Upper lobe of left lung (tissue), 6 donors: Measurements from ENCODE around the gene CENPX. TPM values are rescaled to one million over a fixed set of nuclear protein-coding genes. Genes with fewer than 3 reads are reported as not detected.

Experiments used
- ATAC-seq, 2 donors: fragments of 200-7000 bp; cut with Tn5 transposase; one replicate each; pipeline ENCODE4 v1.9.1; 2022; ENCODE audit warnings: mild to moderate bottlenecking in 2 of 2, moderate library complexity in 2 of 2; ENCODE audit not compliant: low FRiP score in 2 of 2
- DNase-seq, 2 donors: peaks; one replicate each; pipeline ENCODE4 v3.0.0-alpha.2; 2019 to 2020
- H3K27ac ChIP-seq, 4 donors: fragments of 200-600 bp; sonication (generic); one replicate each; pipeline ENCODE4 v1.5.1; 2016 to 2019
- H3K27me3 ChIP-seq, 4 donors: fragments of 200-600 bp; sonication (generic); one replicate each; pipeline ENCODE4 v1.5.1; 2017 to 2019
- H3K36me3 ChIP-seq, 4 donors: fragments of 200-600 bp; sonication (generic); one replicate each; pipeline ENCODE4 v1.5.1; 2016 to 2019
- H3K4me1 ChIP-seq, 4 donors: fragments of 200-600 bp; sonication (generic); one replicate each; pipeline ENCODE4 v1.5.1; 2018 to 2019
- H3K4me3 ChIP-seq, 4 donors: fragments of 200-600 bp; sonication (generic); one replicate each; pipeline ENCODE4 v1.5.1; 2017 to 2019; ENCODE audit warnings: mild to moderate bottlenecking in 2 of 4, moderate library complexity in 1 of 4
- H3K9me3 ChIP-seq, 4 donors: fragments of 200-600 bp; sonication (generic); one replicate each; pipeline ENCODE4 v1.5.1; 2018 to 2019
- EP300 ChIP-seq, 4 donors: sonication (generic); formaldehyde crosslinking; IDR thresholded peaks; one replicate each; pipeline ENCODE4 v1.5.1; 2017; ENCODE audit warnings: antibody characterized with exemption in 4 of 4, control low read depth in 2 of 4
- POLR2A ChIP-seq, 4 donors: fragments of 450-650 bp; IDR thresholded peaks; one replicate each; pipeline ENCODE4 v1.5.1; 2016 to 2017; ENCODE audit warnings: antibody characterized with exemption in 4 of 4, mild to moderate bottlenecking in 2 of 4
- POLR2AphosphoS5 ChIP-seq, 2 donors: sonication (generic); formaldehyde crosslinking; IDR thresholded peaks; one replicate each; pipeline ENCODE4 v1.5.1; 2017; ENCODE audit warnings: antibody characterized with exemption in 2 of 2
- WGBS, 2 donors: methylation state at CpG; one replicate each; pipeline ENCODE4 v1.1.5; 2017 to 2018; 5-methylcytosine and 5-hydroxymethylcytosine counted together
- total RNA-seq, 6 donors: library from RNA; depleted of rRNA in 4 of 6; stranded (reverse); fragments of >200 nt in 4 of 6; gene quantifications; one replicate each; pipeline versions ENCODE4 v1.1.0 to v1.2.1, GENCODE V29; 2016 to 2021
- TF ChIP-seq, protein P1 (sequence below), 6 experiments: fragments of 450-650 bp in 4 of 6; fragments of 200-600 bp in 2 of 6; sonication (generic) in 2 of 6; IDR thresholded peaks; one replicate each; pipeline ENCODE4 v1.5.1; 2016 to 2019; ENCODE audit warnings: antibody characterized with exemption in 6 of 6
- donor health status: DM: no; HTN: no; CAD: no; lungs with moderate emphysema.
- donor health status: DM: no; HTN: yes; CAD: no; lungs with severe emphysema.

Gene CENPX
- total RNA-seq, 6 donors from 2014 or later = 24.1 to 60.5 (median 47.8) TPM

DNA sequence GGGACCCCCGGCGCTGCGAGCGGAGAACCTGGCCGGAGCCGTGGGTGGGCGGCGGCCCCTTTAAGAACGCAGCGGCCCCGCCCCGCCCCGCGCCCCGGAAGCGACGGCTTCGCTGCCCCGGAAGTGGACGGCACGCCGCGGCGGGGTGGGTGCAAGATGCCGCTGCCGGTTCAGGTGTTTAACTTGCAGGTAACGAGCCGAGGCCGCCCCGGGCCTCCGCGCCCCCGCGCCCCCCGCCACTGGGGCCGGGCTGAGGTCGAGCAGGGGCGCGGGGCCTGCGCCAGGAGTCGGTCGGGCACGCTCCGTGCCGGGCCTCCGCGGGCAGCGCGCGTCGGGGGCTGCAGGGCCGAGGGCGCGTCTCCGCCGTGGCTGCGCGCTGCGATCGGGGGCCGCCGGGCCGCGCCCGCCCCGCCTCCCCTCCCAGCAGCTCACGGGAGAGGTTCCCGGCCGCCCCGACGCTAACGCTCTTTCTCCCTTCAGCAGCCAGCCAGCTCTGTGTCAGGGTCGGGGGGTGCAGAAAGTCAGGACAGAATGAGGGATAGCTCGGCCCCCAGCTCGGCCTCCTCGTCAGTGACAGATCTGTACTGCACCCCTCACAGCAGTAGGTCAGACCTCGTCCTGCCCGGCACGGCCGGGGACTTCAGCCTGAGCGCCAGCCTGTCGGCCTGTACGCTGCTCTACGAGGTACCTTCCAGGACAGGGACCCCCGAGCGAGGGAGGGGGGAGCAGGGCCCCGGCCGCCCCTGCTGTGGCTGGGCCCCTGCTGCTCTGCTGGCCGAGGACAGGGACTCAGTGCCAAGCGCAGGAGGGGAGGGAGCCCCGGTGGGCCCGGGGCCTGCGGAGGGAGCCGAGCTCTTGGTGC is 29.3 kb upstream of the CENPX start, which contains the start of the genes GPS1 and RFNG:
Gene GPS1 (plus strand): TSS at position 123 of the 862 bp plus-strand sequence. CDS start 34 bp downstream, at position 157.
Gene RFNG (minus strand): TSS at position 36 of the 862 bp plus-strand sequence. CDS start 45 bp downstream, outside the sequence.
- TF ChIP-seq, protein P1, sequence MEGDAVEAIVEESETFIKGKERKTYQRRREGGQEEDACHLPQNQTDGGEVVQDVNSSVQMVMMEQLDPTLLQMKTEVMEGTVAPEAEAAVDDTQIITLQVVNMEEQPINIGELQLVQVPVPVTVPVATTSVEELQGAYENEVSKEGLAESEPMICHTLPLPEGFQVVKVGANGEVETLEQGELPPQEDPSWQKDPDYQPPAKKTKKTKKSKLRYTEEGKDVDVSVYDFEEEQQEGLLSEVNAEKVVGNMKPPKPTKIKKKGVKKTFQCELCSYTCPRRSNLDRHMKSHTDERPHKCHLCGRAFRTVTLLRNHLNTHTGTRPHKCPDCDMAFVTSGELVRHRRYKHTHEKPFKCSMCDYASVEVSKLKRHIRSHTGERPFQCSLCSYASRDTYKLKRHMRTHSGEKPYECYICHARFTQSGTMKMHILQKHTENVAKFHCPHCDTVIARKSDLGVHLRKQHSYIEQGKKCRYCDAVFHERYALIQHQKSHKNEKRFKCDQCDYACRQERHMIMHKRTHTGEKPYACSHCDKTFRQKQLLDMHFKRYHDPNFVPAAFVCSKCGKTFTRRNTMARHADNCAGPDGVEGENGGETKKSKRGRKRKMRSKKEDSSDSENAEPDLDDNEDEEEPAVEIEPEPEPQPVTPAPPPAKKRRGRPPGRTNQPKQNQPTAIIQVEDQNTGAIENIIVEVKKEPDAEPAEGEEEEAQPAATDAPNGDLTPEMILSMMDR (IDR thresholded peaks at IDR 0.05) = no peak
- peak in 2 of 4 donors; percentile 15 to 60 for TF ChIP-seq POLR2A (IDR thresholded peaks at IDR 0.05)
- TF ChIP-seq EP300 (IDR thresholded peaks at IDR 0.05) = no peak
- TF ChIP-seq POLR2AphosphoS5 (IDR thresholded peaks at IDR 0.05) = peak; percentile 34 to 53
- Histone ChIP-seq H3K4me1 (peaks cover 20 to 44% (median 26%) of the 10 kb centered on the region in 4 donors), H3K27me3 (no peaks in the 10 kb centered on the region), H3K36me3 (peaks cover 11 to 60% (median 46%) of the 10 kb centered on the region in 4 donors), H3K27ac (peak within 1 kb of the TSS; percentile 59 to 81 (median 67)), H3K9me3 (no peaks in the 10 kb centered on the region), H3K4me3 (peak within 1 kb of the TSS; percentile 51 to 99 (median 91))
- DNase-seq (peak; percentile 75 to 98), ATAC-seq (peak in 1 of 2 donors; percentile 73)
- WGBS, 2 donors = 1% methylated on average over 33 of the region's 94 CpGs; no CpG with 5 or more reads in 1 of the 2 donors

DNA sequence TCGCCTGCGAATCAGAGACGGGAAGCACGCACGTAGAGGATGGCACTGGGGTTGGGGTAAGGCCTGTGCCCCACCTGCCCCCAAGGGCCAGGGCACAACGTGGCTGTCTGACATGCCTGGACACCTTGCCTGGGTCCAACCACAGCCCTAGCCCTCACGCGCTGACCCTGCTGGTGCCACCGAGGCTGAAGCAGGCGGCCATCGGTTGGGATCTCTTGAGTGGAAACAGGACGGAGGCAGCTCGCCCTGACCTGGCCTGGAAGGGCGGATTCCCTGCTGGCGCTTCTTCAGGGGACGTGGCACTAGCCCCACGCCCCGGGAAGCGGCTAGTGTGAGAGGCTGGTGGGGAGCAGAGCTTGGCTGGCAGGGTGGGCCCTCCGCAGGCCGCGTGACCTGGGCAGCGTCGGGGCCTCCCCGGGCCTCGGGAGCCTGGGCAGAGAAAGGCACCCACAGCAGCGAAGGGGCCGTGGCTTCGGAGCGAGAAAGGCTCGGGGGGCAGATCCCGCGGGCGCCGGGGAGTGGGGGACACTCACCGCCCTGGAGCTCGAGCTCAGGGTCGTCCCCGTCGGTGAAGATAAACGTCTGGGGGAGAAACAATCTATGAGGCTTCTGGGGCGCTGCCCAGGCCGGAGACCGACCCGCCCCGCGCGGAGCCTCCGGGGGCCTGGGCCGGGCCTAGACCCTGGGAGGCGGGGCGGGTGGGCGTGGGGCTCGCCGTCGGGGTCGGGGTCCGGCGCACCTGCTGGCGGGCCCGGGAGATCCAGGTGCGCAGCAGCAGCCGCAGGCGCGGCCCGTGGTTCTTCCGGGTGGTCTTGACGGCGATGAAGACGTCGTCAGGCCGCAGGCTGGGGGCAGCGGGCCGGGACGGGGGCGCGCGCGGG is 28.3 kb upstream of the CENPX start:
- Histone ChIP-seq H3K9me3 (no peaks in the 10 kb centered on the region), H3K27ac (peak overlapping the region; percentile 59 to 81 (median 67)), H3K36me3 (peaks cover 3 to 54% (median 37%) of the 10 kb centered on the region in 4 donors), H3K4me3 (peak overlapping the region; percentile 51 to 99 (median 91)), H3K4me1 (peaks cover 20 to 44% (median 26%) of the 10 kb centered on the region in 4 donors), H3K27me3 (no peaks in the 10 kb centered on the region)
- ATAC-seq (peak in 1 of 2 donors; percentile 23), DNase-seq (peak in 1 of 2 donors; percentile 84)
- TF ChIP-seq EP300 (IDR thresholded peaks at IDR 0.05) (no peak), POLR2AphosphoS5 (IDR thresholded peaks at IDR 0.05) (no peak), POLR2A (IDR thresholded peaks at IDR 0.05) (no peak)
- TF ChIP-seq, protein P1 (IDR thresholded peaks at IDR 0.05) = no peak
- WGBS, 2 donors = 4 to 38% methylated on average over 17 to 29 of the region's 79 CpGs

DNA sequence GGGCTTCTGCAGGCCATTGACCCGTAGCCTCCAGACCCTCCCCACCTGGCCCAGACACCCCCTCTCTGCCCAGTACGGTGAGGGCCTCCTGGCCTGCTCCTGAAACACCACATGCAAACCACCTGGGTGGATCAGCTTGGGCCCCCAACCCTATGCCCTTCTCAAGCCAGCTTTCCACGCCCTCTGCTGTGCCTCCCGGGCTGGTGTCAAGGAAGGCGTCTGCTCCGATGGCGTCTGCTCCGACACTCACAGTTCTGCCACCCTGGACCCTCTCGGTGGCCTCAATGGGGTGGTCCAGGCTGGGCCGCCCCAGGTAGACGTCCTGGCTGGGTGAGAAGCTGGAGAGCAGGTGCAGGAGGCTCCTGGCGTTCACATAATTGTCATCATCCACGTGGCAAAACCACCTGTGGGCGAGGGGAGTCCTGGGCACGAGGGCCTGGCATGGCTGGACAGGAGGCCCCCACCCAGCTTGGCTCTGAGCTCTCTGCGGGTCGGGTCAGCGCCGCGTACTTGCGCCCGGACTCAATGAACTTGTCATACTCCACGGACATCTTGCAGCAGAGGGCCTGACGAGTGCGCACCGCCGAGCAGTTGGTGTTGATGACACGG is 27.6 kb upstream of the CENPX start:
- Histone ChIP-seq H3K4me1 (peaks cover 20 to 44% (median 26%) of the 10 kb centered on the region in 4 donors), H3K27me3 (no peaks in the 10 kb centered on the region), H3K36me3 (peaks cover 3 to 46% (median 29%) of the 10 kb centered on the region in 4 donors), H3K27ac (peak overlapping the region in 1 of 4 donors; percentile 70), H3K4me3 (peak overlapping the region in 3 of 4 donors; percentile 87 to 99 (median 95)), H3K9me3 (no peaks in the 10 kb centered on the region)
- TF ChIP-seq, protein P1 (IDR thresholded peaks at IDR 0.05) = no peak
- TF ChIP-seq EP300 (IDR thresholded peaks at IDR 0.05) = no peak
- TF ChIP-seq POLR2A (IDR thresholded peaks at IDR 0.05) = no peak
- TF ChIP-seq POLR2AphosphoS5 (IDR thresholded peaks at IDR 0.05) = no peak
- WGBS, 2 donors = 88 to 100% methylated on average over 2 to 28 of the region's 28 CpGs
- no peak for ATAC-seq
- peak in 1 of 2 donors; percentile 80 for DNase-seq

DNA sequence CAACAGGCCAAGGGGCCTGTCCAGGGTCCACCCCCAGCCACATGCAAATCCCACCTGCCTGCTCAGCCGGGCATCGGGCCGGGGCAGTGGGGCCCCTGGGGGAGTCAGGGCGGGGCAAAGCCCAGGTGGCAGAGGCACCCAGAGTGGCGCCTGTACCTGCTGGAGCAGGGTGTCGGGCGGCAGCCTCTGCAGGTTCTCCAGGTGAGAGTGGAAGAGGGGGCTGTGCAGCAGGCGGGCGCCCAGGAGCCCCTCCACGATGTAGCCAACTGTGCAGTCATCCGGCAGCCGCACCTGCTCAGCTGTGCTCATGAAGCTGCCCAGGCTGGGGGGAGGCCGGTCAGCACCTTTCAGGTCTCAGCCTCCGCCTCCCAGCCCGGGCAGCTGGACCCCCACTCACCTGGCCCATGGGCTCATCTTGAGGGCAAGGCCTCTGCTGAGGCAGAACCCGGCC is 26.9 kb upstream of the CENPX start:
- Histone ChIP-seq H3K4me3 (no peak overlapping the region), H3K27me3 (no peaks in the 10 kb centered on the region), H3K9me3 (no peaks in the 10 kb centered on the region), H3K36me3 (peaks cover 0 to 39% (median 22%) of the 10 kb centered on the region in 4 donors), H3K27ac (no peak overlapping the region), H3K4me1 (peaks cover 20 to 40% (median 26%) of the 10 kb centered on the region in 4 donors)
- DNase-seq (peak in 1 of 2 donors; percentile 75), ATAC-seq (no peak)
- WGBS, 2 donors = 96 to 97% methylated on average over 7 to 9 of the region's 16 CpGs
- no peak for TF ChIP-seq POLR2A (IDR thresholded peaks at IDR 0.05)
- TF ChIP-seq EP300 (IDR thresholded peaks at IDR 0.05) = no peak
- TF ChIP-seq, protein P1 (IDR thresholded peaks at IDR 0.05) = no peak
- TF ChIP-seq POLR2AphosphoS5 (IDR thresholded peaks at IDR 0.05) = no peak
